GM23338 (cell line): ENCODE measurements around the gene CCNA1. TPM values are rescaled to one million over a fixed set of nuclear protein-coding genes. Genes with fewer than 3 reads are reported as not detected.

ENCODE experiments used
- ATAC-seq: fragments of 200-7000 bp; cut with Tn5 transposase; 3 replicates; pipeline ENCODE4 v1.9.1; 2020
- DNase-seq: peaks from one replicate; pipeline ENCODE4 v3.0.0-alpha.2; 2015; ENCODE audit warnings: low spot score
- H2AFZ ChIP-seq: fragments of 200-600 bp; sonication (generic); 2 replicates; pipeline ENCODE4 v1.8.0; 2016; ENCODE audit warnings: antibody characterized with exemption, mild to moderate bottlenecking, moderate library complexity
- H3F3A ChIP-seq: fragments of 200-600 bp; sonication (generic); replicated peaks from 2 replicates; pipeline ENCODE4 v1.8.0; 2017; ENCODE audit warnings: antibody characterized with exemption, mixed run types, low read depth
- H3K27ac ChIP-seq: fragments of 200-600 bp; sonication (generic); 2 replicates; pipeline ENCODE4 v1.6.1; 2016; ENCODE audit warnings: low read depth
- H3K27me3 ChIP-seq: fragments of 200-600 bp; sonication (generic); 2 replicates; pipeline ENCODE4 v1.8.0; 2016; ENCODE audit warnings: mild to moderate bottlenecking, mixed run types, moderate library complexity; ENCODE audit not compliant: insufficient read depth
- H3K36me3 ChIP-seq: fragments of 200-600 bp; sonication (generic); 2 replicates; pipeline ENCODE4 v1.8.0; 2016; ENCODE audit warnings: mild to moderate bottlenecking; ENCODE audit not compliant: insufficient read depth
- H3K4me1 ChIP-seq: fragments of 200-600 bp; sonication (generic); 2 replicates; pipeline ENCODE4 v1.8.0; 2016; ENCODE audit warnings: mild to moderate bottlenecking, moderate library complexity; ENCODE audit not compliant: insufficient read depth
- H3K4me2 ChIP-seq: fragments of 200-600 bp; sonication (generic); 2 replicates; pipeline ENCODE4 v1.7.1; 2017; ENCODE audit warnings: mixed run types
- H3K4me3 ChIP-seq: fragments of 200-600 bp; sonication (generic); 2 replicates; pipeline ENCODE4 v1.6.1; 2016; ENCODE audit warnings: mixed run types
- H3K79me2 ChIP-seq: fragments of 200-600 bp; sonication (generic); replicated peaks from 2 replicates; pipeline ENCODE4 v1.8.0; 2017; ENCODE audit warnings: mild to moderate bottlenecking; ENCODE audit not compliant: insufficient read depth
- H3K9me2 ChIP-seq: fragments of 200-600 bp; sonication (generic); 2 replicates; pipeline ENCODE4 v1.8.0; 2017; ENCODE audit not compliant: insufficient read depth
- H4K20me1 ChIP-seq: fragments of 200-600 bp; sonication (generic); replicated peaks from 2 replicates; pipeline ENCODE4 v1.8.0; 2017; ENCODE audit warnings: mild to moderate bottlenecking; ENCODE audit not compliant: insufficient read depth
- H3K27ac Mint-ChIP-seq: 2 replicates; pipeline ENCODE4 v1.8.0; 2020; ENCODE audit warnings: inconsistent platforms, mild to moderate bottlenecking, moderate library complexity, mixed read lengths
- H3K27me3 Mint-ChIP-seq: 3 replicates; pipeline ENCODE4 v1.8.0; 2022; ENCODE audit warnings: low read depth, mild to moderate bottlenecking, moderate library complexity, mixed read lengths, inconsistent platforms; ENCODE audit not compliant: insufficient read depth, poor library complexity
- H3K36me3 Mint-ChIP-seq: 3 replicates; pipeline ENCODE4 v1.8.0; 2021; ENCODE audit warnings: low read depth, mild to moderate bottlenecking, inconsistent platforms, moderate library complexity, mixed read lengths
- H3K4me1 Mint-ChIP-seq: 3 replicates; pipeline ENCODE4 v1.8.0; 2020; ENCODE audit warnings: mild to moderate bottlenecking, inconsistent platforms, mixed read lengths
- H3K4me3 Mint-ChIP-seq: 3 replicates; pipeline ENCODE4 v1.8.0; 2021; ENCODE audit warnings: moderate library complexity, mild to moderate bottlenecking, inconsistent platforms, mixed read lengths
- H3K9me3 Mint-ChIP-seq: 3 replicates; pipeline ENCODE4 v1.8.0; 2020; ENCODE audit warnings: moderate library complexity, mild to moderate bottlenecking, inconsistent platforms, mixed read lengths
- EZH2 ChIP-seq: fragments of 200-600 bp; sonication (generic); IDR thresholded peaks from one replicate; pipeline ENCODE4 v1.8.0; 2017; ENCODE audit warnings: antibody characterized with exemption, mild to moderate bottlenecking, low read depth; ENCODE audit not compliant: unreplicated experiment
- EZH2phosphoT487 ChIP-seq: fragments of 200-600 bp; sonication (generic); IDR thresholded peaks from one replicate; pipeline ENCODE4 v1.8.1; 2018; ENCODE audit warnings: antibody characterized with exemption; ENCODE audit not compliant: unreplicated experiment
- POLR2AphosphoS5 ChIP-seq: IDR thresholded peaks from 2 replicates; pipeline ENCODE4 v1.6.1; 2016; ENCODE audit warnings: antibody characterized with exemption, low read depth
- STAT1 ChIP-seq: IDR thresholded peaks from one replicate; pipeline ENCODE4 v1.6.1; 2016; ENCODE audit warnings: antibody characterized with exemption; ENCODE audit not compliant: unreplicated experiment
- ZNF331 ChIP-seq: fragments of 250-450 bp; sonication (Bioruptor Pico); IDR thresholded peaks from 2 replicates; pipeline ENCODE4 v1.5.0; 2020; ENCODE audit warnings: low read depth, mild to moderate bottlenecking, moderate library complexity
- polyA plus RNA-seq: library from polyadenylated mRNA; unstranded; fragments of >200 nt; fragmentation: Nextera tagmentation; extraction: Ambion mirVana; gene quantifications from 2 replicates; pipeline ENCODE4 v1.2.1, GENCODE V29; 2016
- total RNA-seq: library from RNA; depleted of rRNA; stranded (reverse); fragments of >200 nt; shearing (Covaris generic); gene quantifications from 2 replicates; pipeline ENCODE4 v1.2.3, GENCODE V29; 2014
- TF ChIP-seq, protein P1 (sequence below), 2 experiments: fragments of 200-600 bp in 1 of 2; sonication (generic) in 1 of 2; conservative IDR thresholded peaks; 2 replicates each; pipeline versions ENCODE4 v1.5.1 to v1.6.1; 2016 to 2017; ENCODE audit warnings: antibody characterized with exemption in 2 of 2, low read depth in 2 of 2, mild to moderate bottlenecking in 2 of 2, moderate library complexity in 1 of 2
- TF ChIP-seq, protein P2 (sequence below): fragments of 250-450 bp; sonication (Bioruptor Pico); IDR thresholded peaks from 2 replicates; pipeline ENCODE4 v1.5.0; 2020; ENCODE audit warnings: mild to moderate bottlenecking, moderate library complexity
- TF ChIP-seq, protein P3 (sequence below): IDR thresholded peaks from one replicate; pipeline ENCODE4 v1.6.1; 2018; ENCODE audit warnings: antibody characterized with exemption; ENCODE audit not compliant: unreplicated experiment

Gene CCNA1
- total and polyA plus RNA-seq, 2 experiments from 2014 or later = 3.8 to 7.4 TPM

DNA sequence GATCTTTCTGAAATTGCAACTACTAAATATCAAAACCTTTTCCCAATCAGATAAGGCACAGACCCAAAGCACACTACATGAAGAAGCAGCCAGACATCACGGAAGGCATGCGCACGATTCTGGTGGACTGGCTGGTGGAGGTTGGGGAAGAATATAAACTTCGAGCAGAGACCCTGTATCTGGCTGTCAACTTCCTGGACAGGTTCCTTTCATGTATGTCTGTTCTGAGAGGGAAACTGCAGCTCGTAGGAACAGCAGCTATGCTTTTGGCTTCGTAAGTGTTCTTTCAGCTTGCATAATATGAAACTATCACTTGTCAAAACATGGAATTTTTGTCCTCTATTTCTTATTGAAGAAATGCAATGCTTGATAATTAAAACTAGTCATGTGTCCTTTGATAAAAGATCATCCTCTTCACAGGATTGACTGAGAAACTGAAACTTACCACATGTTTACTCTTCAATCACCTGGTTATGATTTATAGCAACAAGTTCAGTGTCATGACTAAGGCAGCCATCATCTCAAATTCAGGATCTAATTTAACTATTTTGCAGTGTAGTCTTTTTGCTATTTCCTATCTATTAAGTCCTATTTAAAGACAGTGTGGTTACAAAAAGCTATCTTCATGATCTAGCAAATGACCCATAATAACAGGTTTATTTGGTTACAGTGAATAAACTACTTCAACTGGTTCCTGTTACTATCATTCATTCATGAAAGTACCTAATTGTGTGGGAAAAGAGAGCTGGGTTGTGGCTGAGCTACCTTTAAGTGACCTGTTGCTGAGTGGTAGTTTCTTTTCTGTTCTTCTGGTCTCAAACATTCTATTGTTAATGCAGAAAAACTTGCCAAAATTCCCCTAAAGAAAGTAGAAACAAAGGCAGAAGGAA lies 6.5 kb downstream of the CCNA1 start:
- no peak overlapping the region for H3K27ac ChIP-seq
- H3K27ac Mint-ChIP-seq = no peak overlapping the region
- no peak overlapping the region for H3K4me3 Mint-ChIP-seq
- H3F3A ChIP-seq = no peaks in the 10 kb centered on the region
- H4K20me1 ChIP-seq = 0 out of 2 replicates have a peak, but pooled peaks cover under 1% of the 10 kb centered on the region
- H3K9me3 Mint-ChIP-seq = no peaks in the 10 kb centered on the region
- H3K4me1 ChIP-seq = no peaks in the 10 kb centered on the region
- H3K4me3 ChIP-seq = no peak overlapping the region
- no peak overlapping the region for H2AFZ ChIP-seq
- H3K4me2 ChIP-seq = no peak overlapping the region
- H3K36me3 Mint-ChIP-seq = no peaks in the 10 kb centered on the region
- H3K27me3 Mint-ChIP-seq = peaks cover 10% of the 10 kb centered on the region
- no peaks in the 10 kb centered on the region for H3K36me3 ChIP-seq
- H3K79me2 ChIP-seq = no peaks in the 10 kb centered on the region
- no peaks in the 10 kb centered on the region for H3K9me2 ChIP-seq
- DNase-seq (no peak), ATAC-seq (no peak)
- no peaks in the 10 kb centered on the region for H3K4me1 Mint-ChIP-seq
- H3K27me3 ChIP-seq = peaks cover 12% of the 10 kb centered on the region
- TF ChIP-seq, protein P1, sequence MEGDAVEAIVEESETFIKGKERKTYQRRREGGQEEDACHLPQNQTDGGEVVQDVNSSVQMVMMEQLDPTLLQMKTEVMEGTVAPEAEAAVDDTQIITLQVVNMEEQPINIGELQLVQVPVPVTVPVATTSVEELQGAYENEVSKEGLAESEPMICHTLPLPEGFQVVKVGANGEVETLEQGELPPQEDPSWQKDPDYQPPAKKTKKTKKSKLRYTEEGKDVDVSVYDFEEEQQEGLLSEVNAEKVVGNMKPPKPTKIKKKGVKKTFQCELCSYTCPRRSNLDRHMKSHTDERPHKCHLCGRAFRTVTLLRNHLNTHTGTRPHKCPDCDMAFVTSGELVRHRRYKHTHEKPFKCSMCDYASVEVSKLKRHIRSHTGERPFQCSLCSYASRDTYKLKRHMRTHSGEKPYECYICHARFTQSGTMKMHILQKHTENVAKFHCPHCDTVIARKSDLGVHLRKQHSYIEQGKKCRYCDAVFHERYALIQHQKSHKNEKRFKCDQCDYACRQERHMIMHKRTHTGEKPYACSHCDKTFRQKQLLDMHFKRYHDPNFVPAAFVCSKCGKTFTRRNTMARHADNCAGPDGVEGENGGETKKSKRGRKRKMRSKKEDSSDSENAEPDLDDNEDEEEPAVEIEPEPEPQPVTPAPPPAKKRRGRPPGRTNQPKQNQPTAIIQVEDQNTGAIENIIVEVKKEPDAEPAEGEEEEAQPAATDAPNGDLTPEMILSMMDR (conservative IDR thresholded peaks at IDR 0.05; ENCODE audit: low read depth in 2 of 2) = no peak
- TF ChIP-seq, protein P2, sequence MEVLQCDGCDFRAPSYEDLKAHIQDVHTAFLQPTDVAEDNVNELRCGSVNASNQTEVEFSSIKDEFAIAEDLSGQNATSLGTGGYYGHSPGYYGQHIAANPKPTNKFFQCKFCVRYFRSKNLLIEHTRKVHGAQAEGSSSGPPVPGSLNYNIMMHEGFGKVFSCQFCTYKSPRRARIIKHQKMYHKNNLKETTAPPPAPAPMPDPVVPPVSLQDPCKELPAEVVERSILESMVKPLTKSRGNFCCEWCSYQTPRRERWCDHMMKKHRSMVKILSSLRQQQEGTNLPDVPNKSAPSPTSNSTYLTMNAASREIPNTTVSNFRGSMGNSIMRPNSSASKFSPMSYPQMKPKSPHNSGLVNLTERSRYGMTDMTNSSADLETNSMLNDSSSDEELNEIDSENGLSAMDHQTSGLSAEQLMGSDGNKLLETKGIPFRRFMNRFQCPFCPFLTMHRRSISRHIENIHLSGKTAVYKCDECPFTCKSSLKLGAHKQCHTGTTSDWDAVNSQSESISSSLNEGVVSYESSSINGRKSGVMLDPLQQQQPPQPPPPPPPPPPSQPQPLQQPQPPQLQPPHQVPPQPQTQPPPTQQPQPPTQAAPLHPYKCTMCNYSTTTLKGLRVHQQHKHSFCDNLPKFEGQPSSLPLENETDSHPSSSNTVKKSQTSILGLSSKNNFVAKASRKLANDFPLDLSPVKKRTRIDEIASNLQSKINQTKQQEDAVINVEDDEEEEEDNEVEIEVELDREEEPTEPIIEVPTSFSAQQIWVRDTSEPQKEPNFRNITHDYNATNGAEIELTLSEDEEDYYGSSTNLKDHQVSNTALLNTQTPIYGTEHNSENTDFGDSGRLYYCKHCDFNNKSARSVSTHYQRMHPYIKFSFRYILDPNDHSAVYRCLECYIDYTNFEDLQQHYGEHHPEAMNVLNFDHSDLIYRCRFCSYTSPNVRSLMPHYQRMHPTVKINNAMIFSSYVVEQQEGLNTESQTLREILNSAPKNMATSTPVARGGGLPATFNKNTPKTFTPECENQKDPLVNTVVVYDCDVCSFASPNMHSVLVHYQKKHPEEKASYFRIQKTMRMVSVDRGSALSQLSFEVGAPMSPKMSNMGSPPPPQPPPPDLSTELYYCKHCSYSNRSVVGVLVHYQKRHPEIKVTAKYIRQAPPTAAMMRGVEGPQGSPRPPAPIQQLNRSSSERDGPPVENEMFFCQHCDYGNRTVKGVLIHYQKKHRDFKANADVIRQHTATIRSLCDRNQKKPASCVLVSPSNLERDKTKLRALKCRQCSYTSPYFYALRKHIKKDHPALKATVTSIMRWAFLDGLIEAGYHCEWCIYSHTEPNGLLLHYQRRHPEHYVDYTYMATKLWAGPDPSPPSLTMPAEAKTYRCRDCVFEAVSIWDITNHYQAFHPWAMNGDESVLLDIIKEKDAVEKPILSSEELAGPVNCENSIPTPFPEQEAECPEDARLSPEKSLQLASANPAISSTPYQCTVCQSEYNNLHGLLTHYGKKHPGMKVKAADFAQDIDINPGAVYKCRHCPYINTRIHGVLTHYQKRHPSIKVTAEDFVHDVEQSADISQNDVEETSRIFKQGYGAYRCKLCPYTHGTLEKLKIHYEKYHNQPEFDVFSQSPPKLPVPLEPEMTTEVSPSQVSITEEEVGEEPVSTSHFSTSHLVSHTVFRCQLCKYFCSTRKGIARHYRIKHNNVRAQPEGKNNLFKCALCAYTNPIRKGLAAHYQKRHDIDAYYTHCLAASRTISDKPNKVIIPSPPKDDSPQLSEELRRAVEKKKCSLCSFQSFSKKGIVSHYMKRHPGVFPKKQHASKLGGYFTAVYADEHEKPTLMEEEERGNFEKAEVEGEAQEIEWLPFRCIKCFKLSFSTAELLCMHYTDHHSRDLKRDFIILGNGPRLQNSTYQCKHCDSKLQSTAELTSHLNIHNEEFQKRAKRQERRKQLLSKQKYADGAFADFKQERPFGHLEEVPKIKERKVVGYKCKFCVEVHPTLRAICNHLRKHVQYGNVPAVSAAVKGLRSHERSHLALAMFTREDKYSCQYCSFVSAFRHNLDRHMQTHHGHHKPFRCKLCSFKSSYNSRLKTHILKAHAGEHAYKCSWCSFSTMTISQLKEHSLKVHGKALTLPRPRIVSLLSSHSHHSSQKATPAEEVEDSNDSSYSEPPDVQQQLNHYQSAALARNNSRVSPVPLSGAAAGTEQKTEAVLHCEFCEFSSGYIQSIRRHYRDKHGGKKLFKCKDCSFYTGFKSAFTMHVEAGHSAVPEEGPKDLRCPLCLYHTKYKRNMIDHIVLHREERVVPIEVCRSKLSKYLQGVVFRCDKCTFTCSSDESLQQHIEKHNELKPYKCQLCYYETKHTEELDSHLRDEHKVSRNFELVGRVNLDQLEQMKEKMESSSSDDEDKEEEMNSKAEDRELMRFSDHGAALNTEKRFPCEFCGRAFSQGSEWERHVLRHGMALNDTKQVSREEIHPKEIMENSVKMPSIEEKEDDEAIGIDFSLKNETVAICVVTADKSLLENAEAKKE = no peak
- TF ChIP-seq STAT1 (no peak), POLR2AphosphoS5 (no peak), EZH2 (no peak), ZNF331 (CRISPR knock-in tag) (no peak), EZH2phosphoT487 (no peak)
- TF ChIP-seq, protein P3, sequence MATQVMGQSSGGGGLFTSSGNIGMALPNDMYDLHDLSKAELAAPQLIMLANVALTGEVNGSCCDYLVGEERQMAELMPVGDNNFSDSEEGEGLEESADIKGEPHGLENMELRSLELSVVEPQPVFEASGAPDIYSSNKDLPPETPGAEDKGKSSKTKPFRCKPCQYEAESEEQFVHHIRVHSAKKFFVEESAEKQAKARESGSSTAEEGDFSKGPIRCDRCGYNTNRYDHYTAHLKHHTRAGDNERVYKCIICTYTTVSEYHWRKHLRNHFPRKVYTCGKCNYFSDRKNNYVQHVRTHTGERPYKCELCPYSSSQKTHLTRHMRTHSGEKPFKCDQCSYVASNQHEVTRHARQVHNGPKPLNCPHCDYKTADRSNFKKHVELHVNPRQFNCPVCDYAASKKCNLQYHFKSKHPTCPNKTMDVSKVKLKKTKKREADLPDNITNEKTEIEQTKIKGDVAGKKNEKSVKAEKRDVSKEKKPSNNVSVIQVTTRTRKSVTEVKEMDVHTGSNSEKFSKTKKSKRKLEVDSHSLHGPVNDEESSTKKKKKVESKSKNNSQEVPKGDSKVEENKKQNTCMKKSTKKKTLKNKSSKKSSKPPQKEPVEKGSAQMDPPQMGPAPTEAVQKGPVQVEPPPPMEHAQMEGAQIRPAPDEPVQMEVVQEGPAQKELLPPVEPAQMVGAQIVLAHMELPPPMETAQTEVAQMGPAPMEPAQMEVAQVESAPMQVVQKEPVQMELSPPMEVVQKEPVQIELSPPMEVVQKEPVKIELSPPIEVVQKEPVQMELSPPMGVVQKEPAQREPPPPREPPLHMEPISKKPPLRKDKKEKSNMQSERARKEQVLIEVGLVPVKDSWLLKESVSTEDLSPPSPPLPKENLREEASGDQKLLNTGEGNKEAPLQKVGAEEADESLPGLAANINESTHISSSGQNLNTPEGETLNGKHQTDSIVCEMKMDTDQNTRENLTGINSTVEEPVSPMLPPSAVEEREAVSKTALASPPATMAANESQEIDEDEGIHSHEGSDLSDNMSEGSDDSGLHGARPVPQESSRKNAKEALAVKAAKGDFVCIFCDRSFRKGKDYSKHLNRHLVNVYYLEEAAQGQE = no peak
